Suprapubic skin (tissue), 3 donors: ENCODE data around the gene DDIT3.

Experiments used
- CTCF ChIP-seq, 2 donors: fragments of 200-600 bp in 1 of 2; fragments of 450-650 bp in 1 of 2; sonication (generic) in 1 of 2; IDR thresholded peaks; one replicate each; pipeline ENCODE4 v1.5.1; 2016 to 2019; ENCODE audit warnings: antibody characterized with exemption in 2 of 2, mild to moderate bottlenecking in 1 of 2, moderate library complexity in 1 of 2
- POLR2AphosphoS5 ChIP-seq, 3 donors: sonication (generic); formaldehyde crosslinking; IDR thresholded peaks; one replicate each; pipeline ENCODE4 v1.6.1; 2017; ENCODE audit warnings: antibody characterized with exemption in 3 of 3

- TF ChIP-seq POLR2AphosphoS5 (IDR thresholded peaks at IDR 0.05) (no peak), CTCF (IDR thresholded peaks at IDR 0.05) (no peak)
Measured at GRCh38 chr12:57558864-57559263, 38.5 kb upstream of the DDIT3 start.
